Fibroblast of villous mesenchyme (primary cell): ENCODE measurements around the gene DTD2. TPM values are rescaled to one million over a fixed set of nuclear protein-coding genes. Genes with fewer than 3 reads are reported as not detected.

Source experiments
- DNase-seq: peaks from one replicate; pipeline ENCODE4 v3.0.0-alpha.2; 2010; ENCODE audit warnings: low read depth
- H3K4me3 ChIP-seq: 2 replicates; pipeline ENCODE4 v1.5.1; 2011; ENCODE audit warnings: low read depth, mild to moderate bottlenecking, low read length
- CTCF ChIP-seq: IDR thresholded peaks from 2 replicates; pipeline ENCODE4 v1.5.1; 2012; ENCODE audit warnings: low read depth, mild to moderate bottlenecking, low read length; ENCODE audit not compliant: insufficient read depth
- total RNA-seq: library from RNA; depleted of rRNA; stranded (reverse); fragments of >200 nt; gene quantifications from 2 replicates; pipeline ENCODE4 v1.2.3, GENCODE V29; 2012

DTD2 gene
- total RNA-seq, 1 donor, result 68.2 TPM

GRCh38 chr14:31486764-31487163 is 29.5 kb upstream of the DTD2 start:
- no peak for TF ChIP-seq CTCF
- DNase-seq, result no peak
- no peak overlapping the region for H3K4me3 ChIP-seq

GRCh38 chr14:31484754-31485153 is 27.4 kb upstream of the DTD2 start:
- no peak for TF ChIP-seq CTCF
- no peak overlapping the region for H3K4me3 ChIP-seq
- no peak for DNase-seq

GRCh38 chr14:31480156-31480555 is 22.9 kb upstream of the DTD2 start:
- TF ChIP-seq CTCF, result no peak
- no peak overlapping the region for H3K4me3 ChIP-seq
- no peak for DNase-seq

- no peak for DNase-seq
- TF ChIP-seq CTCF, result no peak
- H3K4me3 ChIP-seq, result no peak overlapping the region
These were observed 21.7 kb upstream of the DTD2 start for GRCh38 chr14:31479027-31479426.

- no peak for DNase-seq
- no peak for TF ChIP-seq CTCF
- no peak overlapping the region for H3K4me3 ChIP-seq
These were observed 19.9 kb upstream of the DTD2 start for GRCh38 chr14:31477248-31477647.

GRCh38 chr14:31476131-31476866 is 19.0 kb upstream of the DTD2 start:
- DNase-seq, result no peak
- no peak overlapping the region for H3K4me3 ChIP-seq
- no peak for TF ChIP-seq CTCF

GRCh38 chr14:31466554-31466953 is 9.2 kb upstream of the DTD2 start:
- no peak for TF ChIP-seq CTCF
- no peak for DNase-seq
- H3K4me3 ChIP-seq, result no peak overlapping the region
